ENCODE results near the gene AP5Z1.
A peak's percentile ranks its signal among the peaks of the same experiment; 100 is the strongest.

The AP5Z1 gene, protein sequence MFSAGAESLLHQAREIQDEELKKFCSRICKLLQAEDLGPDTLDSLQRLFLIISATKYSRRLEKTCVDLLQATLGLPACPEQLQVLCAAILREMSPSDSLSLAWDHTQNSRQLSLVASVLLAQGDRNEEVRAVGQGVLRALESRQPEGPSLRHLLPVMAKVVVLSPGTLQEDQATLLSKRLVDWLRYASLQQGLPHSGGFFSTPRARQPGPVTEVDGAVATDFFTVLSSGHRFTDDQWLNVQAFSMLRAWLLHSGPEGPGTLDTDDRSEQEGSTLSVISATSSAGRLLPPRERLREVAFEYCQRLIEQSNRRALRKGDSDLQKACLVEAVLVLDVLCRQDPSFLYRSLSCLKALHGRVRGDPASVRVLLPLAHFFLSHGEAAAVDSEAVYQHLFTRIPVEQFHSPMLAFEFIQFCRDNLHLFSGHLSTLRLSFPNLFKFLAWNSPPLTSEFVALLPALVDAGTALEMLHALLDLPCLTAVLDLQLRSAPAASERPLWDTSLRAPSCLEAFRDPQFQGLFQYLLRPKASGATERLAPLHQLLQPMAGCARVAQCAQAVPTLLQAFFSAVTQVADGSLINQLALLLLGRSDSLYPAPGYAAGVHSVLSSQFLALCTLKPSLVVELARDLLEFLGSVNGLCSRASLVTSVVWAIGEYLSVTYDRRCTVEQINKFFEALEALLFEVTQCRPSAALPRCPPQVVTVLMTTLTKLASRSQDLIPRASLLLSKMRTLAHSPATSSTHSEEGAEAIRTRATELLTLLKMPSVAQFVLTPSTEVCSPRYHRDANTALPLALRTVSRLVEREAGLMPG

GRCh38 chr7:4775250-4775847 lies at the start of gene AP5Z1:
AP5Z1 (plus strand) TSS chr7:4775623; CDS start chr7:4775716, 93 bp downstream.
- peaks cover 42% of the 10 kb centered on the region for H3K36me3 ChIP-seq
- H3K4me3 ChIP-seq, result peak within 1 kb of the TSS; percentile 85
- peaks cover 43% of the 10 kb centered on the region for H4K20me1 ChIP-seq
- H3K9me3 ChIP-seq, result no peaks in the 10 kb centered on the region
- H3K9ac ChIP-seq, result peak within 1 kb of the TSS; percentile 91
- peak within 1 kb of the TSS; percentile 96 for H3K4me2 ChIP-seq
- H3K27ac ChIP-seq, result peak within 1 kb of the TSS; percentile 92
- no peaks in the 10 kb centered on the region for H3K27me3 ChIP-seq
- peaks cover 26% of the 10 kb centered on the region for H3K4me1 ChIP-seq
- no peak for TF ChIP-seq Cebpa-rat (IDR thresholded peaks at IDR 0.05)

DNA sequence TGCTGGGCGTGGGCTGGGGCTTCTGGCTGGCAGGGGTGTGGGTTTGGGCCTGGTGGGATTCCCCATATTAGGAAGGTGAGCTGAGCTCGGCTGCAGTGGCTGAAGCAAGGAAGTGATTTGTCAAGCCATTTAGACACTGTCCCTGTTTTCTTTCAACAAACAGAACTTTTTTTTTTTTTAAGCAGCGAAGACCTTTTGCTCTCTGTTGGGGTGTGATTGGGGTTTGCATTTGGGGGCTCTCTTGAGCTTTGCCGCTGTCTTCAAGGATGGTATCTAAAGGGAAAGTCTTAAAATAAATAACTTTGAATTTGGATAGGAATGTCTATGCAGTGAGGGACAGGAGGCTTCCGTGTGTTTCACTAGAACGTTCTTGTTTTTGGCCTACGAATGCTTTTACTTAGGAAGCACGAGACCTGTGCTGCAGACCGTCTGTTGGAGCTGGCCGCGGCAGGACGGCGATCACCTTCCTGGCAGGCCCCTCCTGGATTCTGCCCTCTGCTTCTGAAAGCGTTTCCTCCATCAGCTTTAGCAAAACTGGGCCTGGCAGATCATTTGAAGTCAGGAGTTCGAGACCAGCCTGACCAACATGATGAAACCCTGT lies 49.5 kb upstream of the AP5Z1 start:
- H3K36me3 ChIP-seq, result peaks cover 73% of the 10 kb centered on the region
- peak overlapping the region; percentile 77 for H3K9ac ChIP-seq
- H3K4me3 ChIP-seq, result peak overlapping the region; percentile 64
- no peaks in the 10 kb centered on the region for H3K9me3 ChIP-seq
- peak overlapping the region; percentile 75 for H3K27ac ChIP-seq
- H3K27me3 ChIP-seq, result no peaks in the 10 kb centered on the region
- peaks cover 81% of the 10 kb centered on the region for H3K4me1 ChIP-seq
- H4K20me1 ChIP-seq, result peaks cover 100% of the 10 kb centered on the region
- TF ChIP-seq Cebpa-rat (IDR thresholded peaks at IDR 0.05), result no peak
- H3K4me2 ChIP-seq, result peak overlapping the region; percentile 98

DNA sequence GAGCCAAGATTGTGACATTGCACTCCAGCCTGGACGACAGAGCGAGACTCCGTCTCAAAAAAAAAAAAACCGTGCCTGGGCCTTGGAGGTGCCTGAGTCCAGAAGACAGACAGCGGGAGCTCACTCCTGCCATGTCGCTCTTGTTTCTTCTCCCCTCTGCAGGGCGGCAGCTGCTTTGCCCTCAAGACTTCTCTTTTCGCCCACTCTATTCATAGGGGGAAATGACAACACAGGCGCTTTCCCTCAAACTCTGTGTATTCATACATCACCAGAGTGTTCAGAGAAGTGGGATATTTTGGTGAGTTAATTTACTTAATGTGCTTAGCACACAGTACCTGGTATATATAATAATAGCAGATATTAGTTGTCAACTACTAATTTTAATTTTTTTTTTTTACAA lies 48.9 kb upstream of the AP5Z1 start:
- H3K9ac ChIP-seq, result peak overlapping the region; percentile 77; the same call in 1 of the 2 replicates
- peaks cover 87% of the 10 kb centered on the region for H3K4me1 ChIP-seq
- H3K9me3 ChIP-seq, result no peaks in the 10 kb centered on the region
- no peak overlapping the region for H3K4me2 ChIP-seq
- H3K27ac ChIP-seq, result no peak overlapping the region
- peaks cover 67% of the 10 kb centered on the region for H3K36me3 ChIP-seq
- H4K20me1 ChIP-seq, result peaks cover 100% of the 10 kb centered on the region
- H3K27me3 ChIP-seq, result no peaks in the 10 kb centered on the region
- no peak for TF ChIP-seq Cebpa-rat (IDR thresholded peaks at IDR 0.05)
- no peak overlapping the region for H3K4me3 ChIP-seq

DNA sequence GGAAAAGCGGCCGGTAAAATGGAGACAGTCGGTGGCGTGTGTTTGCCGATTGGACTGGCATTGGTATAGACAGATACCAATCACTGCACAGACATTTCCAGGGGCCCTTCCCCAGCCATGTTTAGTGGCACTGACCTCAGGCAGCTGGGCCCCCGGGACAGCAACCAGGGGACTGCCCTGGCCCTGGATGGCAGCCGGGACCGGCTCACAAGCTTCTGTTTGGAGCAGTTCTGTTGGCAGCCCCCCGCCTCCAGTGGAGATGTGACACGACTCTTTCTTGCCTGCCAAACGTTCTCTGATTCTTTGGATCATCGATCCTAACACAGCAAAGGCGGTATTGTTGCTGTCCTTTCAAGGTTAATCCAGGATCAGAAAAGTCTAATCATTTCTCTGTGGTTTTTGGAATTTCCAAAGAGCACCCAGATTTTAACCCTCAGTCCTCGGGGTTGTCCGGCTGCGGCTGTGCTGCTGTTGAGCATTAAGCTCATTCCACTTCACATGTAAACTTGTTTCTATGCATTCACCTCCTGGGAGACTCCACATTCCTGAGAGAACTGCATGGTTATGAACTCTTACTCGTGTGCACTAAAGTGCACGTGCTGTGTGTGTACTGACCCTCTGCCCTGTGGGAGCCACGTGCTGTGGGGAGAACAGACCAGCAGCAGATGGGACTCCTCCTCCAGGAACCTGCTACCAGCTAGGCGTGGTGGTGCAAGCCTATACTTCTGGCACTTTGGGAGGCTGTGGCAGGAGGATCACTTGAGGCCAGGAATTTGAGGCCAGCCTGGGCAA lies 47.3 kb upstream of the AP5Z1 start:
- Histone ChIP-seq H3K4me1 (peaks cover 88% of the 10 kb centered on the region), H3K27me3 (no peaks in the 10 kb centered on the region), H3K4me2 (no peak overlapping the region), H3K4me3 (no peak overlapping the region), H3K9ac (no peak overlapping the region), H3K27ac (no peak overlapping the region), H4K20me1 (peaks cover 100% of the 10 kb centered on the region), H3K36me3 (peaks cover 66% of the 10 kb centered on the region), H3K9me3 (no peaks in the 10 kb centered on the region)
- TF ChIP-seq Cebpa-rat (IDR thresholded peaks at IDR 0.05), result no peak

- Histone ChIP-seq H3K4me1 (peaks cover 88% of the 10 kb centered on the region), H3K9me3 (no peaks in the 10 kb centered on the region), H3K9ac (0 out of 2 replicates have a peak overlapping the region, but pooled peaks have one; percentile 25), H4K20me1 (peaks cover 100% of the 10 kb centered on the region), H3K27me3 (no peaks in the 10 kb centered on the region), H3K36me3 (peaks cover 63% of the 10 kb centered on the region), H3K4me3 (no peak overlapping the region), H3K4me2 (peak overlapping the region; percentile 71; the same call in 1 of the 2 replicates), H3K27ac (0 out of 2 replicates have a peak overlapping the region, but pooled peaks have one; percentile 16)
- no peak for TF ChIP-seq Cebpa-rat (IDR thresholded peaks at IDR 0.05)
These were observed 46.2 kb upstream of the AP5Z1 start for GRCh38 chr7:4729266-4729665.

GRCh38 chr7:4730276-4730675 lies 45.1 kb upstream of the AP5Z1 start:
- H3K9ac ChIP-seq, result no peak overlapping the region; the same call in 1 of the 2 replicates
- no peak overlapping the region for H3K4me3 ChIP-seq
- H3K27me3 ChIP-seq, result no peaks in the 10 kb centered on the region
- H3K27ac ChIP-seq, result 0 out of 2 replicates have a peak overlapping the region, but pooled peaks have one; percentile 28
- H4K20me1 ChIP-seq, result peaks cover 100% of the 10 kb centered on the region
- peaks cover 88% of the 10 kb centered on the region for H3K4me1 ChIP-seq
- peaks cover 63% of the 10 kb centered on the region for H3K36me3 ChIP-seq
- no peak for TF ChIP-seq Cebpa-rat (IDR thresholded peaks at IDR 0.05)
- peak overlapping the region; percentile 71 for H3K4me2 ChIP-seq
- H3K9me3 ChIP-seq, result no peaks in the 10 kb centered on the region

- Histone ChIP-seq H3K9ac (no peak overlapping the region; the same call in 1 of the 2 replicates), H3K4me3 (no peak overlapping the region), H4K20me1 (peaks cover 100% of the 10 kb centered on the region), H3K27ac (peak overlapping the region; percentile 28; the same call in 1 of the 2 replicates), H3K4me2 (peak overlapping the region; percentile 71), H3K9me3 (no peaks in the 10 kb centered on the region), H3K36me3 (peaks cover 65% of the 10 kb centered on the region), H3K4me1 (peaks cover 88% of the 10 kb centered on the region), H3K27me3 (no peaks in the 10 kb centered on the region)
- TF ChIP-seq Cebpa-rat (IDR thresholded peaks at IDR 0.05), result no peak
These were observed 44.5 kb upstream of the AP5Z1 start for GRCh38 chr7:4730971-4731370.

DNA sequence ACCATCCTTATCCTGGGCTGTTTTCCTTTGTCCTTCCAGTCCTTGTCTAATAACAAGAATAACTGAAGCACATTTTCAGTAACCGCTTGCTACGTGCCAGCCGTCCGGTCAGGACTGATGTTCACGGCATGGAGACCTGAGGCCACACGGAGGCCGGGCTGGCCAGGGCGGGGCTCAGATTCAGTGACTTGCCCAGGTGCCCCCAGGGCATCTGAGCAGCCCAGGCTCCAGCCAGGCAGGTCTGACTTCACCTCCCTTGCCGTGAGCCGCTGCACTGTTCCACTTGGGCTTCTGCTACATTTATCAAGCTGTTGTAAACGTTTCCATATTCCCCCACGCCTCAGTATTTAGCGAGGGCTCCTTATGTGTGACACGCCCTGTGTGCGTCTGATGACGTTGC lies 43.6 kb upstream of the AP5Z1 start:
- no peak for TF ChIP-seq Cebpa-rat (IDR thresholded peaks at IDR 0.05)
- no peaks in the 10 kb centered on the region for H3K27me3 ChIP-seq
- no peak overlapping the region for H3K9ac ChIP-seq
- no peak overlapping the region for H3K27ac ChIP-seq
- H4K20me1 ChIP-seq, result peaks cover 100% of the 10 kb centered on the region
- H3K9me3 ChIP-seq, result no peaks in the 10 kb centered on the region
- peaks cover 62% of the 10 kb centered on the region for H3K36me3 ChIP-seq
- no peak overlapping the region for H3K4me3 ChIP-seq
- 0 out of 2 replicates have a peak overlapping the region, but pooled peaks have one; percentile 79 for H3K4me2 ChIP-seq
- peaks cover 86% of the 10 kb centered on the region for H3K4me1 ChIP-seq
